Measurements from ENCODE around the gene GATD1. TPM values are rescaled to one million over a fixed set of nuclear protein-coding genes. Genes with fewer than 3 reads are reported as not detected.

The GATD1 gene
- total and polyA plus RNA-seq, 10 of the 15 experiments (the other 5 are each of a cell fraction or from before 2014, with no cell fraction given) = 1.2 to 92.6 (median 22.3) TPM

GRCh38 chr11:720642-721246 lies 56.5 kb downstream of the GATD1 start (continued):
- TF ChIP-seq, protein P1, sequence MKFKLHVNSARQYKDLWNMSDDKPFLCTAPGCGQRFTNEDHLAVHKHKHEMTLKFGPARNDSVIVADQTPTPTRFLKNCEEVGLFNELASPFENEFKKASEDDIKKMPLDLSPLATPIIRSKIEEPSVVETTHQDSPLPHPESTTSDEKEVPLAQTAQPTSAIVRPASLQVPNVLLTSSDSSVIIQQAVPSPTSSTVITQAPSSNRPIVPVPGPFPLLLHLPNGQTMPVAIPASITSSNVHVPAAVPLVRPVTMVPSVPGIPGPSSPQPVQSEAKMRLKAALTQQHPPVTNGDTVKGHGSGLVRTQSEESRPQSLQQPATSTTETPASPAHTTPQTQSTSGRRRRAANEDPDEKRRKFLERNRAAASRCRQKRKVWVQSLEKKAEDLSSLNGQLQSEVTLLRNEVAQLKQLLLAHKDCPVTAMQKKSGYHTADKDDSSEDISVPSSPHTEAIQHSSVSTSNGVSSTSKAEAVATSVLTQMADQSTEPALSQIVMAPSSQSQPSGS (IDR thresholded peaks at IDR 0.05; ENCODE audit: low read length) = no peak
- TF ChIP-seq MYC (IDR thresholded peaks at IDR 0.05; ENCODE audit: insufficient read depth, insufficient read length, insufficient replicate concordance, low read length, severe bottlenecking) = no peak
- TF ChIP-seq EGR1 (IDR thresholded peaks at IDR 0.05; ENCODE audit: borderline replicate concordance in 1 of 2, low read depth in 2 of 2, low read length in 2 of 2) = peak in 1 of 2 experiments; percentile 48; a peak in 1 of 3 replicates
- no peak for TF ChIP-seq REST (IDR thresholded peaks at IDR 0.05; ENCODE audit: low read depth, low read length)
- TF ChIP-seq, protein P2, sequence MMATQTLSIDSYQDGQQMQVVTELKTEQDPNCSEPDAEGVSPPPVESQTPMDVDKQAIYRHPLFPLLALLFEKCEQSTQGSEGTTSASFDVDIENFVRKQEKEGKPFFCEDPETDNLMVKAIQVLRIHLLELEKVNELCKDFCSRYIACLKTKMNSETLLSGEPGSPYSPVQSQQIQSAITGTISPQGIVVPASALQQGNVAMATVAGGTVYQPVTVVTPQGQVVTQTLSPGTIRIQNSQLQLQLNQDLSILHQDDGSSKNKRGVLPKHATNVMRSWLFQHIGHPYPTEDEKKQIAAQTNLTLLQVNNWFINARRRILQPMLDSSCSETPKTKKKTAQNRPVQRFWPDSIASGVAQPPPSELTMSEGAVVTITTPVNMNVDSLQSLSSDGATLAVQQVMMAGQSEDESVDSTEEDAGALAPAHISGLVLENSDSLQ (IDR thresholded peaks at IDR 0.05) = peak; percentile 75
- no peak for TF ChIP-seq SREBF1 (IDR thresholded peaks at IDR 0.05; ENCODE audit: low read length)
- peak in 1 of 2 experiments; percentile 28; a peak in 1 of 4 replicates for TF ChIP-seq BHLHE40 (IDR thresholded peaks at IDR 0.05; ENCODE audit: borderline replicate concordance in 1 of 2, low read depth in 2 of 2, low read length in 1 of 2)
- no peak for TF ChIP-seq TARDBP (IDR thresholded peaks at IDR 0.05; ENCODE audit: borderline replicate concordance)
- no peak for TF ChIP-seq FOXK2 (IDR thresholded peaks at IDR 0.05)

All from GM12878 (cell line).